ENCODE measurements around the gene CCND3. TPM values are rescaled to one million over a fixed set of nuclear protein-coding genes. Genes with fewer than 3 reads are reported as not detected.

Gene CCND3
- total and polyA plus RNA-seq, 2 of the 13 experiments (the other 11 are each of a cell fraction or from before 2014, with no cell fraction given): 4.3 to 7.2 TPM

- FAIRE-seq (no peak), DNase-seq (ENCODE audit: low spot score) (no peak), ATAC-seq (peak; percentile 61)
- Histone ChIP-seq H3K9ac (ENCODE audit: insufficient read depth, low read depth, low read length) (peak overlapping the region; percentile 95), H4K20me1 (ENCODE audit: insufficient read depth, low read length) (0 out of 2 replicates have a peak, but pooled peaks cover 8% of the 10 kb centered on the region), H3K4me3 (replicated peaks in 1 of 3; ENCODE audit: insufficient read depth in 1 of 3, low read depth in 2 of 3, low read length in 3 of 3) (peak overlapping the region; percentile 80 to 93 (median 86)), H3K9me3 (ENCODE audit: low read length) (no peaks in the 10 kb centered on the region), H3K4me2 (ENCODE audit: low read depth, low read length) (peak overlapping the region; percentile 89), H2AFZ (ENCODE audit: low read length) (no peak overlapping the region), H3K4me1 (ENCODE audit: insufficient read depth, low read length) (peaks cover 41% of the 10 kb centered on the region), H3K36me3 (replicated peaks in 1 of 2; ENCODE audit: control insufficient read depth in 1 of 2, insufficient read depth in 2 of 2, low read length in 2 of 2) (peaks cover 5 to 21% of the 10 kb centered on the region in 2 experiments), H3K27ac (ENCODE audit: extremely low read length, insufficient read depth, low read length) (peak overlapping the region; percentile 96), H3K27me3 (ENCODE audit: control insufficient read depth in 1 of 2, insufficient read depth in 2 of 2, low read length in 2 of 2) (no peaks in the 10 kb centered on the region; a peak in 1 of 5 replicates), H3K79me2 (ENCODE audit: insufficient read depth, low read length) (peaks cover 65% of the 10 kb centered on the region)
- ChIA-PET POLR2A (interaction anchor here (0.6 to 2.7 kb wide), 17 partner anchors 10 to 549 kb away, joined by 3 to 47 read pairs (median 4); partner anchors contain the start of genes TAF8, TOMM6 and USP49), CTCF (ENCODE audit: low intra/inter-chr PET ratio, low total read pairs) (interaction anchor here (1.3 to 2.5 kb wide), 2 partner anchors 134 to 141 kb away, joined by 3 to 22 read pairs; partner anchors contain the start of gene TOMM6)
- WGBS (ENCODE audit: low lambda C conversion rate): under 1% methylated on average over 20 of the region's 20 CpGs
- in situ Hi-C loops (cut with HindIII; ENCODE audit: extremely low pct_ligation_motif_present, low pct_unique_long_range_greater_than_20kb) (loop anchor here (5.0 kb wide), 1 partner anchor 134 kb away; the partner anchor contains the start of gene TOMM6), intact Hi-C loops (cut with micrococcal nuclease; ENCODE audit: unreplicated experiment) (loop anchor here (1.0 to 2.0 kb wide), 7 partner anchors 15 to 296 kb away; partner anchors contain the start of genes CCND3, MRPS10 and TOMM6)
- no TSS peak for BruUV-seq (replicated peaks)
- TF ChIP-seq ZNF607 (CRISPR knock-in tag; IDR thresholded peaks at IDR 0.05; ENCODE audit: borderline replicate concordance): 0 out of 2 replicates have a peak, but pooled peaks have one; percentile 17
- TF ChIP-seq HNF4G (IDR thresholded peaks at IDR 0.05; ENCODE audit: borderline replicate concordance, low read depth, low read length): no peak
- no peak for TF ChIP-seq HNF4G (CRISPR knock-in tag; IDR thresholded peaks at IDR 0.05; ENCODE audit: borderline replicate concordance, low read depth)
- TF ChIP-seq, protein P1, sequence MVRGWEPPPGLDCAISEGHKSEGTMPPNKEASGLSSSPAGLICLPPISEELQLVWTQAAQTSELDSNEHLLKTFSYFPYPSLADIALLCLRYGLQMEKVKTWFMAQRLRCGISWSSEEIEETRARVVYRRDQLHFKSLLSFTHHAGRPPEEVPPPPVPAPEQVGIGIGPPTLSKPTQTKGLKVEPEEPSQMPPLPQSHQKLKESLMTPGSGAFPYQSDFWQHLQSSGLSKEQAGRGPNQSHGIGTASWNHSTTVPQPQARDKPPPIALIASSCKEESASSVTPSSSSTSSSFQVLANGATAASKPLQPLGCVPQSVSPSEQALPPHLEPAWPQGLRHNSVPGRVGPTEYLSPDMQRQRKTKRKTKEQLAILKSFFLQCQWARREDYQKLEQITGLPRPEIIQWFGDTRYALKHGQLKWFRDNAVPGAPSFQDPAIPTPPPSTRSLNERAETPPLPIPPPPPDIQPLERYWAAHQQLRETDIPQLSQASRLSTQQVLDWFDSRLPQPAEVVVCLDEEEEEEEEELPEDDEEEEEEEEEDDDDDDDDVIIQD (CRISPR knock-in tag; IDR thresholded peaks at IDR 0.05; ENCODE audit: low read depth): no peak
- TF ChIP-seq TOPORS (CRISPR knock-in tag; IDR thresholded peaks at IDR 0.05): no peak
- TF ChIP-seq NR2F1 (CRISPR knock-in tag; IDR thresholded peaks at IDR 0.05): no peak
- TF ChIP-seq ZNF709 (CRISPR knock-in tag; IDR thresholded peaks at IDR 0.05): peak; percentile 42; the same call in 1 of the 2 replicates
- TF ChIP-seq ZNF251 (CRISPR knock-in tag; IDR thresholded peaks at IDR 0.05): 0 out of 2 replicates have a peak, but pooled peaks have one; percentile 25
- TF ChIP-seq, protein P2, sequence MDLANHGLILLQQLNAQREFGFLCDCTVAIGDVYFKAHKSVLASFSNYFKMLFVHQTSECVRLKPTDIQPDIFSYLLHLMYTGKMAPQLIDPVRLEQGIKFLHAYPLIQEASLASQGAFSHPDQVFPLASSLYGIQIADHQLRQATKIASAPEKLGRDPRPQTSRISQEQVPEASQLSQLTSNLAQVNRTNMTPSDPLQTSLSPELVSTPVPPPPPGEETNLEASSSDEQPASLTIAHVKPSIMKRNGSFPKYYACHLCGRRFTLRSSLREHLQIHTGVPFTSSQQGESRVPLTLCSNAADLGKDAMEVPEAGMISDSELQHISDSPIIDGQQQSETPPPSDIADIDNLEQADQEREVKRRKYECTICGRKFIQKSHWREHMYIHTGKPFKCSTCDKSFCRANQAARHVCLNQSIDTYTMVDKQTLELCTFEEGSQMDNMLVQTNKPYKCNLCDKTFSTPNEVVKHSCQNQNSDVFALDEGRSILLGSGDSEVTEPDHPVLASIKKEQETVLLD (CRISPR knock-in tag; IDR thresholded peaks at IDR 0.05; ENCODE audit: low read depth): no peak
- TF ChIP-seq, protein P3, sequence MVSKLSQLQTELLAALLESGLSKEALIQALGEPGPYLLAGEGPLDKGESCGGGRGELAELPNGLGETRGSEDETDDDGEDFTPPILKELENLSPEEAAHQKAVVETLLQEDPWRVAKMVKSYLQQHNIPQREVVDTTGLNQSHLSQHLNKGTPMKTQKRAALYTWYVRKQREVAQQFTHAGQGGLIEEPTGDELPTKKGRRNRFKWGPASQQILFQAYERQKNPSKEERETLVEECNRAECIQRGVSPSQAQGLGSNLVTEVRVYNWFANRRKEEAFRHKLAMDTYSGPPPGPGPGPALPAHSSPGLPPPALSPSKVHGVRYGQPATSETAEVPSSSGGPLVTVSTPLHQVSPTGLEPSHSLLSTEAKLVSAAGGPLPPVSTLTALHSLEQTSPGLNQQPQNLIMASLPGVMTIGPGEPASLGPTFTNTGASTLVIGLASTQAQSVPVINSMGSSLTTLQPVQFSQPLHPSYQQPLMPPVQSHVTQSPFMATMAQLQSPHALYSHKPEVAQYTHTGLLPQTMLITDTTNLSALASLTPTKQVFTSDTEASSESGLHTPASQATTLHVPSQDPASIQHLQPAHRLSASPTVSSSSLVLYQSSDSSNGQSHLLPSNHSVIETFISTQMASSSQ (IDR thresholded peaks at IDR 0.05; ENCODE audit: low read depth): no peak
- TF ChIP-seq, protein P3 (CRISPR knock-in tag; IDR thresholded peaks at IDR 0.05; ENCODE audit: borderline replicate concordance): no peak
- TF ChIP-seq ZNF740 (CRISPR knock-in tag; IDR thresholded peaks at IDR 0.05): no peak
- no peak for TF ChIP-seq ZMYM3 (CRISPR knock-in tag; IDR thresholded peaks at IDR 0.05)
- 0 out of 2 replicates have a peak, but pooled peaks have one; percentile 11 for TF ChIP-seq ELF4 (CRISPR knock-in tag; IDR thresholded peaks at IDR 0.05; ENCODE audit: borderline replicate concordance)
- no peak for TF ChIP-seq ZSCAN29 (CRISPR knock-in tag; conservative IDR thresholded peaks at IDR 0.05)
- TF ChIP-seq, protein P4, sequence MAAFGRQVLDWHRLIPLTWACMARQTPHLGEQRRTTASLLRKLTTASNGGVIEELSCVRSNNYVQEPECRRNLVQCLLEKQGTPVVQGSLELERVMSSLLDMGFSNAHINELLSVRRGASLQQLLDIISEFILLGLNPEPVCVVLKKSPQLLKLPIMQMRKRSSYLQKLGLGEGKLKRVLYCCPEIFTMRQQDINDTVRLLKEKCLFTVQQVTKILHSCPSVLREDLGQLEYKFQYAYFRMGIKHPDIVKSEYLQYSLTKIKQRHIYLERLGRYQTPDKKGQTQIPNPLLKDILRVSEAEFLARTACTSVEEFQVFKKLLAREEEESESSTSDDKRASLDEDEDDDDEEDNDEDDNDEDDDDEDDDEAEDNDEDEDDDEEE (CRISPR knock-in tag; IDR thresholded peaks at IDR 0.05): no peak
These were observed 20.0 kb downstream of the CCND3 start for GRCh38 chr6:41921712-41921998.
